Head of caudate nucleus (tissue), 42 donors: ENCODE data around the gene SIPA1L3.
"Not testable (repeated sequence)": the region's sequence is repeated elsewhere in the genome, so short reads cannot be mapped to it uniquely, and the experiment has no call there.

ENCODE experiments used
- DNase-seq, 42 donors: peaks; one replicate each; pipeline versions ENCODE4 v3.0.0 to v3.0.0-alpha.2; 2020 to 2021; ENCODE audit warnings: mixed read lengths in 7 of 42
- intact Hi-C: fragments of 100-400 bp; cut with DNase I; formaldehyde crosslinking; loops from one replicate; pipeline ENCODE4 v1.15.0; 2022

Gene SIPA1L3

DNA sequence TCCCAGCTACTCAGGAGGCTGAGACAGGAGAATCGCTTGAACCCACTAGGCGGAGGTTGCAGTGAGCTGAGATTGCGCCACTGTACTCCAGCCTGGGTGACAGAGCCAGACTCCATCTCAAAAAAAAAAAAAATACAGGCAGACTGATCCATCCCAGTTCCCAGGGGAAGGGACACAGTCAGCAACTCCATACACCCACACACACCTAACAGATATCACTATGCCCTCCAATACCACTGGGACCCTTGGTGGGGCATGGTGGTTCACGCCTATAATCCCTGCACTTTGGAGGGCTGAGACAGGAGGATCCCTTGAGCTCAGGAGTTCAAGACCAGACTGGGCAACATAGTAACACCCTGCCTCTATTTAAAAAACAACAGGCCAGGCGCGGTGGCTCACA, 314.4 kb downstream of the SIPA1L3 start:
- no peak for DNase-seq
- intact Hi-C loops = no loop called here

DNA sequence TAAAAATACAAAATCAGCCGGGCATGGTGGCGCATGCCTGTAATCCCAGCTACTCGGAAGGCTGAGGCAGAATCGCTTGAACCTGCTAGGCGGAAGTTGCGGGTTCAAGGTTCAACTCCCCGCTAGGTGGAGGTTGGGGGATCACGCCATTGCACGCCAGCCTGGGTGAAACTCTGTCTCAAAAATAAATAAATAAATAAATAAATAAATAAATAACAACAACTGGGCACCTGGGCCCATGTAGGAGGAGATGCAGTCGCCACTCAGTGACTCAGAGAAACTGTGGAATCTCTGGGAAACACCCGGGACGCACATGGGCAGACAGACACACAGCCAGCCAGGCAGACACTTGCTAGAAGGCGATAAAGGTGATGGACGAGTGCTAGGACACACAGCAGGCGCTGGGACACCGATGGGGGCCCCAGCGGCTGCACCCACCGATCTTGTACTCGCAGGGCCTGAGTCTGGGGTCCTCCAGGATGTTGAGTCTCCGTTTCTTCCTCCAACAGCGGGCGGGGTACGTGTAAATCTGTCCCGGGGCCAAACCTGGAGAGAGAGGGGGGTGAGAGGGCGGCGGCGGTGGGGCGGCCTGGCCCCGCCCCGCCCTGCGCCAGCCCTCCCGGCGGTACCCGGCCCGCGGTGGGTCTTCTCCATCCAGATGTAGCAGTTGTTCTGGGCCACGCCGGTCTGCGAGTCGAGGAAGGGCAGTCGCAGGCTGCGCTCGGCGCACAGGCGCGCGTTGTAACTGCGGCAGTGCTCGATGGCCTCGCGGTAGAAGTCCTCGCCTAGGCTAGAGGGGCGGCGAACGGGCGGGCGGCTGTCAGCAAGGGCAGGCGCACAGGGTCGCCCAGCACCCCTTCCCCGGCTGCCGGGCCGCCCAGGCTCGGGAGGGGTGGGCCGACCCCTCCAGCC, 315.2 kb downstream of the SIPA1L3 start:
- intact Hi-C loops = no loop called here
- no peak for DNase-seq

DNA sequence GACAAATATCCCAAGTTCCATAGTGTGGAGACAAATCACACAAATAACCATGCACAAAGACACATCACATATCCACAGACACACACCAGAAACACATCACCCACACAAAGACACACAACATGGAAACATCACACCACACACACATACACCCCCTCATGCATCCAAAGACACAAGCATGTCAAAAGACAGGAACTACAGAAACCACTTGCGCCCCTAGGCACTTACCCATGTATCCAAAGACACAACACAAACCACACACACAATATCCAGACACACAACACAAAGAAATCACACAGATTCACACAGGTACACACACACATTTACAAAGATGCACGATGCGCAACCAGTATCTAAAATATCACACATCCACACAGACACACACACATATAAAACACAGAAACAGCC, 316.1 kb downstream of the SIPA1L3 start:
- DNase-seq = no peak
- intact Hi-C loops = no loop called here

DNA sequence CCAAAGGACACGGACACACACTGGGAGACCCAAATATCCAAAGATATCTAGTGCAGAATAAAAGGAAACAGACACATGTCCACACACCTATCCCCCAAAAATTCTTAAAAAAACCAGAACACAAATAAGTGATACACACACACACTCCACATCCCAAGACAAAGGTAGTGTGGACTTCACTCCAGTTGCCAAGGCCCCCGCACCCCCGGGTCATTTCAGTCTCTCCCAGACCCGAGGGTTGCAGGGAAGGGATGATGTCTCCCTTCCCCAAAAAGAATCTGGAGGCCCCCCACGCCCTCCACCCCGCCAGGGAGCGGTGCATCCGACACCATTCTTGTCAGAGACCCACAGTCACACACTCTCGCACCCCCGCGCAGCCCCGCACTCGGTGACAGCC, 316.6 kb downstream of the SIPA1L3 start:
- peak in 2 of 42 donors; percentile 21 to 45 for DNase-seq
- intact Hi-C loops = no loop called here

DNA sequence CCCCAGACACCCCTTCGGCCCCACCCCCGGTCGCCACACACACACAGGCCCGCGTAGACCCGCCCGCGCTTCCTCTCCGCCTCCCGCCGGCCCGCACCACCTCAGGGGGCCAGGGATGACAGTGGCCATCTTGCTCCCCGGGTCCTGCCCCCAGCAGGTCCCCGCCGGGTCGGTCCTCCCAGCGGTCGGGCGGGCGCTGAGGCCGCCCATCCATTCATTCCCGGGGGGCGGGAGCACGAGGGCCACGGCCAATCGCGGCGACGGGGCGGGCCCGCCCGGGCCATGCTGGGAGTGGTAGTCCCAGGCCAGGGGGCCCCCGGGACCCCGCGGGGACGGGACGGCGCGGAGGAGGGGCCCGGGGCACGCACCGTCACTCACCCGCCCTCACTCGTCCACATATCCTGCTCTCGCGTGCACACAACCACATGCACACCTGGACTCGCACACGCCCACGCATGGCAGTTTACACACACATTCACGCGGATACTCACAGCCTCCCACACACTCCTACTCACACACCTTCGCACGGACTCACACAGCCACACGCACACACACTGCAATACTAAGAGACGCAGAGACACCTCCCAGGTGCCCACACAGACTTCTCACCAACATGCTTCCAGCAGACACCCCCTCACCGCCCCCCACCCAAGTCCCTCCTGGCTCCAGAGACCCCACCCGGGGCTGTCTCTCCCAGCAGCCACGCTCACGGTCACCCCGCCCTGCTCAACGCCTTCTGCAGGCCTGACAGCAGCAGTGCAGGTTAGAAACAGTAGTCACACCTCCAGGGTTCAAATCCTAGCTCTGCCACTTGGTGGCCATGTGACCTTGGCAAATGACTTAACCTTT, 317.2 kb downstream of the SIPA1L3 start, which contains the start of gene DPF1:
DPF1 (minus strand) TSS at position 209 of the 849 bp plus-strand sequence; CDS start at position 129, 80 bp downstream.
- intact Hi-C loops = no loop called here

DNA sequence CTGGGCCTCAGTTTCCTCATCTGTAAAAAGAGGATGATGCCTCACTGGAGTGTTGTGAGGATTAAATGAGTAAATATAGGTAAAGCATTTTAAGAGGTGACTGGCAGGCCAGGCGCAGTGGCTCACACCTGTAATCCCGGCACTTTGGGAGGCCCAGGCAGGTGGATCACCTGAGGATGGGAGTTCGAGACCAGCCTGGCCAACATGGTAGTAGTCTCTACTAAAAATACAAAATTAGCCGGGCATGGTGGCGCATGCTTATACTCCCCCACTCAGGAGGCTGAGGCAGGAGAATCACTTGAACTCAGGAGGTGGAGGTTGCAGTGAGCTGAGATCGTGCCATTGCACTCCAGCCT, 317.8 kb downstream of the SIPA1L3 start:
- DNase-seq = not testable (repeated sequence)
- intact Hi-C loops = loop anchor here (5.0 kb wide), 1 partner anchor 83 kb away; no protein-coding TSS in a partner anchor

More for the DNA sequence above, 317.2 kb downstream of the SIPA1L3 start, which contains the start of gene DPF1:
- DNase-seq = peak; percentile 48 to 94 (median 86)

DNA sequence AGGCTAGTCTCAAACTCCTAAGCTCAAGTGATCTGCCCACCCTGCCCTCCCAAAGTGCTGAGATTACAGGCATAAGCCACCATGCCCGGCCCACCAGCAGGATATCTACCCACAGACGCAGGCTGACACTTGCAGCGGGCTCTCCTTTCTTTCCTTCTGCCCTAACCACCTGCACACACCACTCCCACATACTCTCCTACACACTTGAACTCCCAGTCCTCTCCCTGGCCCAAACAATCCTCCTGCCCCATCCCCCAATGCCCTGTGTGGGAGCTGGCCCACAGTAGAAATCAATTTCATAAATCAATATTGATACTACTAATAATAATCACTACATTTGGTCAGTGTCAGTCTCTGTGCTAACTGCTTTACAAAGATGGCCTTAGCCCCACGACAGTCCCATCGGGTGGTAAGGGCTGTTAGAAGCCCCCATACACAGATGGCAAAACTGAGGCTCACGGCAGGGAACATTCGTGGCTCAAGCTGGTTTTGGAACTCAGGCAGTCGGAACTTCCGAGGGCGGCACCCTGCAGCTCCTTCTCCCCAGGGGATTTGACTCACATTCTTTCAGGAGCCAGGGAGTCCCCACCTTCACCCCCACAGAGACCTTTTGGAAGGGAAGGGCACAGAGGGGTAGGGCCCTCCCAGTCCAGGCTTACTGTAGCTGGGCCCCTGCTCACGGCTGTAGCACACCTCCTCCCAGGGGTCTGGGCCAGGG, 320.4 kb downstream of the SIPA1L3 start:
- intact Hi-C loops = loop anchor here (5.0 kb wide), 1 partner anchor 85 kb away; no protein-coding TSS in a partner anchor
- DNase-seq = peak in 5 of 42 donors; percentile 23 to 50 (median 47)

DNA sequence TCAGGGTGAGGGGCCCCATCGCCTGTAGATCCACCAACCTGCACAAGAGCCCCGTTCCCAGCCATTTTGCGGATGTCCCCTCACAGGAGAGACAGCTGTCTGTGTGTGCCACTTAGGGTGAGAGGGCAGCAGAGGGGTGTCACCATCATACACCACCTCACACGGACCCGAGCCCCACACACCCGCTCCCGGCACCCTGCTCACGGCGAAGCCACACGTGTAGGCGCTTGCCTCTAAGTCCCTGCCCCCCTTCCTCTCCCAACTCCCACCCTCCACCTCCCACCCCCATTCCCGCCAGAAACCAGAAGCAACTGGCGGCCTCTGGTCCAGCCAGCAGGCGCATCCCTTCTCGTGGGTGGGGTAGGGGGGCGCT, 321.0 kb downstream of the SIPA1L3 start:
- DNase-seq = peak in 4 of 42 donors; percentile 19 to 47 (median 37)
- intact Hi-C loops = loop anchor here (5.0 kb wide), 1 partner anchor 86 kb away; no protein-coding TSS in a partner anchor

DNA sequence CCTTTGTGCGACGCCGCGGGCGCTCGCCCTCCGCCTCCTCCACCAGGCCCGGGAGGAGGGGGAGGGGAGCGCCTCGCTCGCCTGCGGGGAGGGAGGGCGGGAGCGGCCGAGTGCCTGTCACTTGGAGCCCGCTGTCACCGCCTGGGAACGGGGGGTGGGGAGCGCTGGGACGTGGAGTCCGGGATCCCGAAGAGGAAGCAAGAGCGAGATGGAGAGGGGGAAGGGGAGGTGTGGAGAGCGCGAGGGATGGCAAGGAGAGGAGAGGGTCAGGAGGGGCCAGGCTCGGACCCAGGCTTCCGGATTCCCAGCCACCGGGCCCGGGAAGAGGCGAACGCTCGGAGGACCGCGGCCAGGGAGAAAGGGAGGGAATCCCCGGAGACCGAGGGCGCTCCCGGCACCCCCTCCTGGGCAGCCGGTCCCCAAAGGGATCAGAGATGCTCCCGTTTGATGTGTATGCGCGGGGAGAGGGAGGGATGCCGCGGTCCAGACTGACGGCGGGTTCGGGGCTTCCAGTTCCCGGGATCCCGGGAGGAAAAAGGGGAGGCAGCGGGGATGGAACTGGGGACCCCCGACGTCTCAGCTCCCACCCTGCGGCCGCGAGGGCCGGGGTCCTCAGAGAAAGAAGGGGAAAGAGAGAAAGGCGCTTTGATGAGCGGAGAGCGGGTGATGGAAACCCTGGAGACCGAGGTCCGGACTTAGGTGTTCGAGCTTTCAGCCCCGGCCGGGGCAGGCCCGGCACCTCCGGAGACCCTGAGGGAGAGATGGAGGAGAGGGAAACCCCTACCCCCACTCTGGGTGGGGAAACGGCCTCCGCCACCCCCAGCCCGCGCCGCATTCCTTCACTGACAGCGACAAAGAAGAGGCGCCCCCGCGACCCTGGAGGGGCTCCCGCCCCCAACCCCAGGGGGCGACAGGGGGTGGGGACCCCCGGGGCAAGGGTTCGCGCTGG, 321.8 kb downstream of the SIPA1L3 start:
- DNase-seq = peak in 35 of 42 donors; percentile 41 to 79 (median 60)
- intact Hi-C loops = loop anchor here (5.0 kb wide), 1 partner anchor 86 kb away; no protein-coding TSS in a partner anchor

DNA sequence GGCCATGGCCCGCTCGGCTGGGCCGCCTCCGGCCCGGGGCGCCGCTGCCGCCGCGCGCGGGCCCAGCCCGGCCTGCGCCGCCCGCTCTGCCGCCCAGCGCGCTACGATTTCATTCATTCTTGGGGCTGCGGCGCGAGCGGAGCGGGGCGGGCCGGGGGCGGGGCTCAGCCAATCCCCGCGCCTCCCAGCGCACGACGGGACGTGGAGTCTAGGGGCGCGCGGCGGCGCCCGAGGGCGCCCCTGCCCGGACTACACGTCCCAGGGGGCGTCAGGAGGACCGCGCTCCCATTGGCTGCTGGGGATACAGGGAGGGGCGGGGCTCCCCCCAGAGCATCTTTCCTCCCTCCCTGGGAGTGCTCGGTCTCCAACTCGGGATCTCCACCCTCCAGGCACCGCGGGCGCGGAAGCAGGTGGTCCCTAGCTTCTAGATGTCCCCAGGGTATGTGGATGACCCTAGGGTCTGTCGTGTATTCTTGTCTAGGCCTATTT, 322.6 kb downstream of the SIPA1L3 start:
- peak; percentile 88 to 99 (median 96) for DNase-seq
- intact Hi-C loops = loop anchor here (5.0 kb wide), 3 partner anchors 87 to 322 kb away; partner anchors contain the start of genes SIPA1L3 and WDR87

DNA sequence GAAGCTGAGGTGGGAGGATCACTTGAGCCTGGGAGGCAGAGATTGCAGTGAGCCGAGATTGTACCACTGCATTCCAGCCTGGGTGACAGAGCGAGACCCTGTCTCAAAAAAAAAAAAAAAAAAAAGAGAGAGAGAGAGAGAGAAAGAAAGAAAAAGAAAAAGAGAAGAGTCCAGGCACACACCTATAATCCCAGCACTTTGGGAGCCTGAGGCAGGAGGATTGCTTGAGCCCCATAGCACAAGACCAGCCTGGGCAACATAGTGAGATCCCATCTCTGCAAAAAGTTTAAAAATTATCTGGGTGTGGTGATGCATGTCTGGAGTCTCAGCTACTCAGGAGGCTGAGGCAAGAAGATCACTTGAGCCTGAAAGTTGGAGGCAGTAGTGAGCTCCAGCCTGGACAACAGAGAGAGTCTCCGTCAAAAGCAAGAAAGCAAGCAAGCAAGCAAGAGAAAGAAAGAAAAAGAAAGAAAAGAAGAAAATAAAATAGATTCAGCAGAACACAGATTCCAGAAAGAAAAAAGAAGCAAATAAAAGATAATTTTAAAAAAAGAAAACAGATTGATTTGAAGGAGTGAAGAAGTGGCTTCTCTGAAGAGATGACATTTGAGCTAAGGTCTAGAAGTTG, 323.6 kb downstream of the SIPA1L3 start:
- intact Hi-C loops = loop anchor here (5.0 kb wide), 2 partner anchors 102 to 323 kb away; partner anchors contain the start of genes SIPA1L3 and WDR87
- not testable (repeated sequence) for DNase-seq

DNA sequence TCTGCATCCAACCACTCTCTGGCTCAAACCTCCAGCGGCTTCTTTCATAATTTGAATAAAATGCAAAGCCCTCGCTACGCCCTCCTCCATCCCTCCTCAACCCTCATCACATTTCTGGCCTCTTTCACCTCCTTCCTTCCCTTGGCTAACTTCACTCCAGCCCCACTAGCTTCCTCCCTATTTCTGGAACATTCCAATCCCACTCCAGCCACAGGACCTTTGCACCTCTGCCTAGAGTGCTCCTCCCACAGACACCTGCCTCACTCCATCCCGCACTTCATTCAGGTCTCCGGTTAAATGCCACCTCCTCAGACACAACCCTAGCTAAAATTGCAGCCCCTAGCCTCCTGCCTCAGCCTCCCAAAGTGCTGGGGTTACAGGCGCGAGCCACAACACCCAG, 324.9 kb downstream of the SIPA1L3 start:
- intact Hi-C loops = loop anchor here (5.0 kb wide), 2 partner anchors 100 to 325 kb away; partner anchors contain the start of genes SIPA1L3 and WDR87
- no peak for DNase-seq

DNA sequence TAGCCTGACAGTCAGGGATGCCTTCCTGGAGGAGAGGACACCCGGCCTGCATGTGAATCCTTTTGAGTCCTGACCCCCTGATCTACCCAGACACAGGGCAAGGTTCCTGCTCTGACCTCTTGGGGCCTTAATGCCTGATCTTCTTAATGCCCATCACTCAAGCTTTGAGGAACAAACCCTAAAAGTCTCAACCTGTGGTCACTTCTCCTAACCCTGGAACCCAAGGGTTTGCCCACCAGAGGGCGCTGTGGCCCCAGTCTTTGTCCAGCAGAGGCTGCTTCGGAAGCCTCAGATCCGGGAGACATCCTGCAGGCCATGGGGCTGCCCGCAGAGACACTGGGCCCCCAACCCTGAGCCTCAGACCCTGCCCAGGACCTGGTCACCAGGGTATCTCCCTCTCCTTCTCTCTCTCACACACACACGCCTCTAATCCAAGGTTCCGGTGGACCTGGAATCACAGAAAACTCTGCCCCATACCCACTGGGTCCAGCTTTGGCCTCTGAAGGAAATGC, 326.8 kb downstream of the SIPA1L3 start:
- intact Hi-C loops = loop anchor here (5.0 kb wide), 2 partner anchors 99 to 326 kb away; partner anchors contain the start of genes SIPA1L3 and WDR87

DNA sequence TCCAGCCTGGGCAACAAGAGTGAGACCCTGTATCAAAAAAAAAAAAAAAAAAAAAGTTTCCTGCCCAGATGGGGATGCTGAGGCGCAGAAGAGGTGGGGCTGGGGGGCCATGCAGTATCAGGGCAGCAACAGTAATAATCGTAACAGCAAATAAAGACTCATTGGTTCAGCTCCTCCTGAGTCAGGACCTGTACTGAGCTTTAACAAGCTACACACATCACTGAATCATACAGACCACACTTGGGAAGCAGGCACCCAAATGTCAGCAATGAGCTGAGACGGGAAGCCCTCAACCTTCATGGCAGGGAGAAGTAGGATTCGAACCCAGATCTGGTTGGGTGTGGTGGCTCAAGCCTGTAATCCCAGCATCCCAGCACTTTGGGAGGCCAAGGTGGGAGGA, 327.6 kb downstream of the SIPA1L3 start:
- DNase-seq = no peak
- intact Hi-C loops = loop anchor here (5.0 kb wide), 2 partner anchors 98 to 327 kb away; partner anchors contain the start of genes SIPA1L3 and WDR87

More for the DNA sequence above, 326.8 kb downstream of the SIPA1L3 start:
- DNase-seq = peak; percentile 45 to 95 (median 86)

DNA sequence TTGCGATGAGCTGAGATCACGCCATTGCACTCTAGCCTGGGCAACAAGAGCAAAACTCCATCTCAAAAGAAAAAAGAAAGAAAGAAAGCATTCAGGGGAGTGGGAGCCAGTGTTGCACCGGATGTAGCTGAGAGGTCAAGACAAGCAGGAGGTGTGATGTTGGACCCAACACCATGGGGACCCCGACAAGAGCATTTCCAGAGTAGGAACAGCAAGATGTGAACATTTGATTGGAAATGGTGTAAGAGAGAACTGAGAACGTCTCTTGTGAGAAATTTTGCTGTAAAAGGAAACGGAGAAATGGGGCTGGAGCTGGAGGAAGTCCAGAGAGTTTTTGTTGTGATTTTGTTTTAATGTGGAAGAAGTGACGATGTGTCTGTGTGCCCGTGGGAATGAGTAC, 332.8 kb downstream of the SIPA1L3 start:
- intact Hi-C loops = loop anchor here (5.0 kb wide), 1 partner anchor 77 kb away; the partner anchor contains the start of genes KCNK6 and YIF1B
- DNase-seq = no peak

DNA sequence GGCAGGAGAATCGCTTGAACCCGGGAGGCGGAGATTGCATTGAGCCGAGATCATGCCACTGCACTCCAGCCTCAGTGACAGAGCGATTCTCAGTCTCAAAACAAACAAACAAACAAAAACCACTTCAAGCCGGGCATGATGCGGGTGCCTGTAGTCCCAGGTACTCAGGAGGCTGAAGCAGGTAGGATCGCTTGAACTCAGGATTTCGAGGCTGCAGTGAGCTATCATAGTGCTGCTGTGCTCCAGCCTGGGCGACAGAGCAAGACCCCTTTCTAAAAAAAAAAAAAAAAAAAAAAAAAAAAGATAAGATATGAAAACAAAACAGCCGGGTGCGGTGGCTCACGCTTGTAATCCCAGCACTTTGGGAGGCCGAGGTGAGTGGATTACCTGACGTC, 336.3 kb downstream of the SIPA1L3 start:
- intact Hi-C loops = loop anchor here (5.0 kb wide), 1 partner anchor 74 kb away; the partner anchor contains the start of genes KCNK6 and YIF1B
- no peak for DNase-seq
